NAMALWA (cell line): Measurements from ENCODE around the gene TTLL10.
"Not testable (repeated sequence)": the region's sequence is repeated elsewhere in the genome, so short reads cannot be mapped to it uniquely, and the experiment has no call there.

Experiments used
- DNase-seq: peaks from one replicate; pipeline ENCODE4 v3.0.0-alpha.2; 2015; ENCODE audit warnings: low spot score

Gene TTLL10

GRCh38 chr1:1189111-1189510 lies 15.4 kb downstream of the TTLL10 start:
- no peak for DNase-seq

GRCh38 chr1:1191734-1192133 lies 18.1 kb downstream of the TTLL10 start:
- DNase-seq = no peak

- no peak for DNase-seq
Observed at GRCh38 chr1:1194723-1195122, 21.0 kb downstream of the TTLL10 start.

- DNase-seq = not testable (repeated sequence)
Observed at GRCh38 chr1:1195726-1196125, 22.0 kb downstream of the TTLL10 start.

- DNase-seq = no peak
Observed at GRCh38 chr1:1196431-1197187, 22.9 kb downstream of the TTLL10 start.

GRCh38 chr1:1197188-1197500 lies 23.5 kb downstream of the TTLL10 start:
- no peak for DNase-seq

- DNase-seq = no peak
Observed at GRCh38 chr1:1197551-1198422, 24.1 kb downstream of the TTLL10 start.

GRCh38 chr1:1198423-1199140 lies 24.9 kb downstream of the TTLL10 start:
- no peak for DNase-seq

- no peak for DNase-seq
Observed at GRCh38 chr1:1199141-1199960, 25.7 kb downstream of the TTLL10 start.

- DNase-seq = no peak
Observed at GRCh38 chr1:1199961-1200875, 26.5 kb downstream of the TTLL10 start.

- DNase-seq = no peak
Observed at GRCh38 chr1:1200876-1201810, 27.5 kb downstream of the TTLL10 start.

- DNase-seq = no peak
Observed at GRCh38 chr1:1202831-1203560, 29.3 kb downstream of the TTLL10 start.

- no peak for DNase-seq
Observed at GRCh38 chr1:1203561-1204424, 30.1 kb downstream of the TTLL10 start.

GRCh38 chr1:1204425-1204920 lies 30.8 kb downstream of the TTLL10 start:
- no peak for DNase-seq

- DNase-seq = no peak
Observed at GRCh38 chr1:1204998-1205768, 31.5 kb downstream of the TTLL10 start.

GRCh38 chr1:1205769-1206375 lies 32.2 kb downstream of the TTLL10 start:
- DNase-seq = no peak
